GM18498 (cell line): ENCODE results near the gene EVI5L.

Experiments
- ATAC-seq: cut with Tn5 transposase; IDR thresholded peaks from one replicate; pipeline ENCODE4 v1.9.1; 2021; ENCODE audit warnings: mild to moderate bottlenecking, moderate library complexity; ENCODE audit not compliant: unreplicated experiment

Gene EVI5L

DNA sequence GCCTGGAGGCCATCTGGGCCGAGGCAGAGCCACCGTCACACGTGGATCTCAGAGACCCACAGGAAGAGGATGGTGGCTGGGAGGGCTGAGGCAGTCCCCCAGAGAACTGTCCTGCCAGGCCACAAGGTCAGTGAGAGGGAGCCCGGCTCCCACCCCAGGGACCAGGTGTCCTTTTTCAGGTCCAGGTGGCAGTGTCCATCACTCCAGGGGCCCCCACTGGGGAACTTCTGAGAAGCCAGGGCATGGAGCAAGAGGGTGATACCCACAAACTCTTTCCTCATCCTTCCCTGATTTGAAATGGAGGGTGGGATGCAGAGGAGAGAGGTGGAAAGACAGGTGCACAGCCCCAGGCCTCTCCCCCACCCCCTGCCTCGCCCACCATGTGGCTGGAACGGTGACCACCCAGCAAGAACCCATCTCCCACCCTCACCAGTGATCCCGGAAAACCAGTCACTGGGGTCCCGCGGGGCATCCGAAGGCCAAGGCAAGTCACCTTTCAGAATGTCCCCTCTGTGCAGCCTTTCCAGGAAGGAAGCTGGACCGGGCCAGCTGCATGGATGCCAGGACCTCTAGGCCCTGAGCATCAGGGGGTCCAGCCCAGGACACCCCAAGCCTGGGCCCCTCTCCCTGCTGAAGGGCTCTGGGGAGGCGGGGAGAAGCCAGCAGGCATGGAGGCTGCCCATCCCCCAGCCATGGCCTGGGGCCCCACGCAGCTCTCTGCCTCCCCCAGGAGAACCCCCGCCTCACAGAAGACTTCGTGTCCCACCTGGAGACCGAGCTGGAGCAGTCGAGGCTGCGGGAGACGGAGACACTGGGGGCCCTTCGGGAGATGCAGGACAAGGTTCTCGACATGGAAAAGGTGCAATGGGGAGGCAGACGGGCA, 30.1 kb downstream of the EVI5L start:
- ATAC-seq = no peak

DNA sequence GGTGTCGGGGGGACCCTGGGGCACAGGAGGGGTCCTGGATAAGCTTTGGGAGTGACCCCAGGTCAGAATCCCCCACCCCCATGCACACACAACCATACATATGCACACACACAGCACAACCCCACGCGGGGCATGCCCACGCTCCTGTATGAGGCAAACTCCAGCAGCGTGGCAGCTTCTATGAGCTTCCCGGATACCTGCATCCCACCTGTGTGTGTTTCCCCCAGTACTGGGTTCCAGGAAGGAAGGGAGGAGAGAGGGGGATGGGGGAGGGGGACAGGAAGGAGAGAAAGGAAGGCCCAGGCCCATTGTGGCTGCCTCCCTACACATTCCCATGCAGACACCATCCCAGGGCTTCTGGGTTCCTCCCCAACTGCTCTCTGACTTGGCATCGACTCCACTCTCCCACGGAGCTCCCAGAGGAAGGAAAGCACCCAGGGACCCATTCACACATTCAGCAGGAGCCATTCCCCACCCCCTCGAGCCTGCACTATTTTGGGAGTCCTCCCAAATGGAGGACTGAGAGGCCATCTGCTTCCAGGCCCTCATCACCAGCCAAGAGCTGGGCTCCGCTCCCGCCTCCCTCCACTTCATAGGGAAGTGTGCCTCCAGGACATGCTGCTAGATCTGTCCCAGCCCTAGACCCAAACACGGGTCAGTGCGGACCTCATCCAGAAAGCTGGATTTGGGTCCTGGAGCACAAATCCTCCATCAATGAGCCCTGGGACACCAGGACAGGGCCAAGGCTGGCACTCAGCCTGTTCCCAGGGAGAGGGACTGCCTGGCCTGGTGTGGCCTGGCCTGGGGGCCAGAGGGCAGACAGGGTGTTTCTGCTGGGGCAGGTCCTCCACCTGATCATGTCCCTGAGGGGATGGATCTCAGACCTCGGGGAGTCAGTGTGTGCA, 30.9 kb downstream of the EVI5L start:
- no peak for ATAC-seq

DNA sequence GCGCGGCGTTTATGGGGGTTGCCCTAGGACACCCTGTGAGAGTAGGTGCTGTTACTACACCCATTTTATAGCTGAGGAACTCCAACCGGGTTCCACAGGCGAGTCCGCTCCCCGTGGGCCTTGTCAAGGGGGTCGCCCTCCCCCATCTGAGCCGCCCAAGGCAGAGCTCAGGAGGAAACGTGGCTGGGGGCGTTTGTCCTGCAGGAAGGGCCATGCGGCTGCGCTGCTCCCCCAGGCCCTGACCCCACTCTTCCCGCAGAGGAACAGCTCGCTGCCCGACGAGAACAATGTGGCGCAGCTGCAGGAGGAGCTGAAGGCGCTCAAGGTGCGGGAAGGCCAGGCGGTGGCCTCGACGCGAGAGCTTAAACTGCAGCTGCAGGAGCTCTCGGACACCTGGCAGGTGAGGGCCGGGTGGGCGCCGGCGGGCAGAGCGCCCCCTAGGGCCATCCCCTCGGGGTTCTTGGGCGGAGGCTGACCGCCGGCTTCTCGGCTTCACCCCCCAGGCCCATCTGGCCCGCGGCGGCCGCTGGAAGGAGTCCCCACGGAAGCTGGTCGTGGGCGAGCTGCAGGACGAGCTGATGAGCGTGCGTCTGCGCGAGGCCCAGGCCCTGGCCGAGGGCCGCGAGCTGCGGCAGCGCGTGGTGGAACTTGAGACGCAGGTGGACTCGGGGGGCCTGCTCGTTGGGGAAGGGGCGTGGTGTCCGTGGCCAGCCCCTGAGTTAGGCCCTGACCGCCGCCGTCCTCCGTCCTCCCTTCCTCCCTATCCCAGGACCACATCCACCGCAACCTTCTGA, 31.8 kb downstream of the EVI5L start:
- ATAC-seq = no peak

DNA sequence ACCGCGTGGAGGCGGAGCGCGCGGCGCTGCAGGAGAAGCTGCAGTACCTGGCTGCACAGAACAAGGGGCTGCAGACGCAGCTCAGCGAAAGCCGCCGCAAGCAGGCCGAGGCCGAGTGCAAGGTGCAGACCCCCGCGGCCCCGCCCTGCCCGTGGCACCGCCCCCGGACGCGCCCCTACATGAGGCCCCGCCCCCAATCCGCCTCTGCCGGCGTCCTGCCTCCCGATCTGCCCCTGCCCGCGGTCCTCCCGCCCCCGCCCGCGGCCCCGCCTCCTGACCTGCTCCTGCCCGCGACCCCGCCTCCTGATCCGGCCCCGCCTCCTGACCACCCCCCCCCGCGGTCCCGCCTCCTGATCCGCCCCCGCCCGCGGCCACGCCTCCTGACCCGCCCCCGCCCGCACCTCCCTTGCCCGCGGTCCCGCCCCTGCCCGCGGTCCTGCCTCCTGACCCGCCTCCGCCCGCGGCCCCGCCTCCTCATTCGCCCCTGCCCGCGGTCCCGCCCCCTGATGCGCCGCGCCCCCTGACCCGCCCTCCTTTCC, 32.5 kb downstream of the EVI5L start:
- no peak for ATAC-seq

DNA sequence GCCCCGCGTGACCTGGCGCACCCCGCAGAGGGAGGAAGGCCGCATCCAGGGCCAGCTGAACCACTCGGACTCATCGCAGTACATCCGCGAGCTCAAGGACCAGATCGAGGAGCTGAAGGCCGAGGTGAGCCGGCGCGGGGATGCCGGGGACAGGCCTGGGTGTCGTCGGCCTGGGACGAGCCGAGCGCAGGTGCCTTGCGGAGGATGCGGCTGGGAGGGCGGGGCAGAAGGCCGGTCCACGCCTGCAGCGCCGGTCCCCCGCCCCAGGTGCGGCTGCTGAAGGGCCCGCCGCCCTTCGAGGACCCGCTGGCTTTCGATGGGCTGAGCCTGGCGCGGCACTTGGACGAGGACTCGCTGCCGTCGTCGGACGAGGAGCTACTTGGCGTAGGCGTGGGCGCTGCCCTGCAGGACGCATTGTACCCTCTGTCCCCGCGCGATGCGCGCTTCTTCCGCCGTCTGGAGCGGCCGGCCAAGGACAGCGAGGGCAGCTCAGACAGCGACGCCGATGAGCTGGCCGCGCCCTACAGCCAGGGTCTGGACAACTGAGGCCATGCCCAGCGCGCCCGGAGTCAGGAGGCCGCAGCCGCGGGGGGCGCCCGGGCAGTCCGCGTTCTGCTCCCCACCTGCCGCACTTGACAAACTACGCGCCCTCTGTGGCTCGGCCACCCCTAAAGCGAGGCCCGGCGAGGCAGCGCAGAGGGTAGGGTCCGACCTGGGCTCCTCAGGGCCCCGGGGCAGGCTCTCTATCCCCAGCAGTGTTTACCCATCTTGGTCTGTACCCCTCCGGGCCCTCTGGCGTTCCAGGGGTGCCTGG, 33.3 kb downstream of the EVI5L start:
- ATAC-seq = no peak

DNA sequence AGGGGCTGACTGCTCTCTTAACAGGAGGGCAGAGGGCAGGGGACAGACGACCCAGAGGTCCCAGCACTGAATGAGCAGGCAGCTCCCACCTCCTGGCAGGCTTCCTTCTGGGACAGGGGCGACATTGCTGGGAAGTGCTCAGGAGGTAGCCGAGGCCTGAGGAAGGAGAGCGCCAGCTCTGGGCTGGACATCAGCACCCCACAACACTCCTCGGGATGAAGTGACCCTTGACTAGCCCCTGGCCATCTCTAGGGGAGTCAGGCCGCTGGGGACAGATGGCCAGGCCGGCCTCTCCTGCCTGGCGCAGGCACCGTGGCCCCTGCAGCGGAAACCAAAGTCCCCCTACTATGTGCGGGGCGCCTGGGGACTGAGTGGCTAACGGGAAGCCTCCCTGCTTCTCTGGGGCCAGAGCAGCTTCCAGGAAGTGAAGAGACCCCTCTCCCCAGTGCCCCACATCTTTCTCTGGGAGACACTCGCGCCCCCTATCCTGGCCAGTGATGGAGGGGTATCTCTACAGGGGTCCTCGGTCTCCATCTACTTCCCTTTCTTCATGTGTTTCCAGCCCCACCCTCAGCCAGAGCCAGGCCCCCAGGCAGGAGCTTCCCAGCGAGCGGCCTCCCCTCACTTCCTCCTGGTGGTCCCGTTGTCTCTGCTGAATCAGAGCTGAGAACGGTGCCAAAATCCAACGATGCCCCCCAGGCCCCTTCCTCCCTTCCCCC, 34.1 kb downstream of the EVI5L start:
- no peak for ATAC-seq

DNA sequence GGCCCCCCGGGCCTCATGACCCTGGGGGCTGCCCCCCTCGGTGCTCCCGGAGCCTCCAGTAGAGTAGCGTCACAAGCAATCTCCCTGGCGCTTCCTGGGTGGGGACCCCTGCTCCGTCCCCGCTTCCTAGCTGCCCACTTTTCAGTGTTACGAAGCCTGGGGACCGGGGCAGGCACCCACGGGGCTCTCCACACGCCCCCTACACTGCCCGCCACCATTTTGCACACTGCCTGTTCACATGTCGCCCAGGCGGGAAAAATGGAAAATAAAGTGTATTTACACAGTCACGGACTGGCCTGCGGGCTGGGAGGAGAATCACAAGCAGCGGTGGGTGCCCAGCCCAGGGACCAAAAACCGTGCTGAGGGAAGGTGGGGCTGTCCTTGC, 34.7 kb downstream of the EVI5L start:
- ATAC-seq = no peak

DNA sequence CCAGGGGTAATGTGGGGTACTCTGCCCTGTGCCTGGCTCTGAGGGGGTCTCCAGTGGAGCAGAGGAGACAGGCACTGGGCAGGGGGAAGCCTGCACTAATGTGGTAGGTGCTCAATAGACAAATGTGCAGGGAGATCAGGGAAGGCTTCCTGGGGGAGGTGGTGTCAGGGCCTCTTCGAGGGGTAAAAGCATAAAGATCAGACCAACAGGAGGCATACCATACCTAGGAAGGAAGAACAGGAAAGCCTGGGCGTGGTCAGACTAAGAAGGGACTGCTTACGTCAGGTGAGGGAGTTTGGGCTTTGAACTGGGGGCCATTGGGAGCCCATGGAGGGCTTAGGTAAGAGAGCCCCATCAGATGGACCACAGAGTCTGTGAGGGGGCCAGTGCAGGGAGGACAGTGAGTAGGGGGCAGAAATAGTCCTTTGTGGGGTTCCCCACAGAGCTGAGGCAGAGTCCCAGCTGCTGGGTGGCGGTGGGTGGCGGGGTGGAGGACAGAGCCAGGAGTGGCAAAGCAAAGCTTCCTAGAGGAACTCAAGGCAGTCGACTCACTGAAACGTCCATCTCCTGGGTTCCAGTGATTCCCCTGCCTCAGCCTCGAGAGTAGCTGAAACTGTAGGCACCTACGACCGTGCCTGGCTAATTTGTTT, 35.4 kb downstream of the EVI5L start:
- ATAC-seq = no peak

DNA sequence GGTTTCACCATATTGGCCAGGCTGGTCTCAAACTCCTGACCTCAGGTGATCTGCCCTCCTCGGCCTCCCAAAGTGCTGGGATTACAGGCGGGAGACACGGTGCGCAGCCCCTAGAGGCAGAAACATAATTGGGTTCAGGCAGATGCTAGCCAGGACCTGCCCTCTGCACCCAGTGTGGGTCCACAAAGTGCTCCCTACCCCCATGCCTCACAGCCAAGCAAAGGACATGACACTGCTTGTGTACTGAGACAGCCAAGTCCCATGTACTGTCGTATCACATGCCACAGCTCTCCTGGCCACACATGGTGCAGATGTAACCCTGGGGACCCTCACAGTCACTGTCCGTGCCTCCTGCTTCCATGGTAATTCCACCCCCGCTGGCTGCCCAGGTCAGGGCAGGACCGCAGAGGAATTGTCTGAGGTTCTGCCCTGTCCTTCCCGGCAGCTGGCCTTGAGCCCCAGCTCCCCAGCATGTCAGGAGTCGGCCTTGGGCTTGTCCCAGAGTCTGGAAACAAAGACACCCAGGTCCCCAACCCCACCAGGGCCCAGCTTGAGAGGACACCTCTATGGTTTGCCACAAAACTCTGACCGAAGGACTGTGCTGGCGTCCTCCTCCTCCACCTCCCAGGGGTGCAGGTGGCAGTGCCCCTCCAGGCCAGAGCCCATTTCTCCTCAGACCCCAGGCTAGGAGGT, 36.5 kb downstream of the EVI5L start:
- no peak for ATAC-seq

DNA sequence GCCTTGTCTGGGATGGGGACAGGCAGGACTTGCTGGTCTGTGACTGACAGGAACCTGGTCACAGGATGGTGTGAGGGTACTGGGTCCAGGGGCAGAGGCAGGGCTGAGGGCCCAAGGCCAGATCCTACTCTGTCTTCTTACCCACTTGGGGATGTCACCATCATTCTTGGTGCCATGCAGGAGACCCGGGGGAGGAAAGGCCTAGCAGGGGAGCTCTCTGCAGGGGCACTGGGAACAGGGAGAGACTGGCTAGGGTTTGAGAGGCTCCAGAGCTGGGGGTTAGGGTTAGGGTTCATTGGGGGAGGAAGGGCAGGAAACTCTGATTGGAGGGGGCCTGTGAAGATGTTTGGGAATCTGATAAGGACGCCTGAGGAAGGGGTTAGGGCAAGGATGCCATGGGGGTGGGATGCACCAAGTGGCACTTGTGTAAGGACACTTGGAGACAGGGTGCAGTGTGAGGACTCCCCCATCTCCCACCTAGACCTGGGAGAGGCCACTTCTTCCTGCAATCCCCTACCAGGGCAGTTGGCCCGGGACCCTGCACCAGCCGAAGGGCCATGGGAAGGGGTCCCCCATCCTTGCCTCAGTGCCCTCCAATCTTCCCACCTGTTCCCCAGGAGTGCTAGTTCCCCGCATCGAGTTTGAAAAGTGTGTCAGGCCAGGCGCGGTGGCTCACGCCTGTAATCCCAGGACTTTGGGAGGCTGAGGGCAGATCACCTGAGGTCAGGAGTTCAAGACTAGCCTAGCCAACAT, 37.2 kb downstream of the EVI5L start:
- no peak for ATAC-seq

DNA sequence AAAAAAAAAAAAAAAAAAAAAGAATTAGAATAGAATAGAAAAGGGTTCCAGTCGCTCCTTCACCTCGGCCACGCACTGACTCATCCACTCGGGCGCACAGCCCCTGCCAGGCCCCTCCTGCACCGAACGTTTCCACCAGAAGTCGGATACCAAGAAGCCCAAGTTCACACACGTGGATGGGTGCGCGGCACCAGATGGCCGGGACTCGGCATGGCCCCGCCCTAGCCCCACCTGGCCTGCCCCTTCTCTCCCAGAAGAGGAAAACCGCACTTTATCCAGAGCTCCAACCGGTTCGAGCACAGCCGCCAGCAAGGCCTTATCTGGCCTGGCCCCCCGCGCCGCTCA, 38.3 kb downstream of the EVI5L start:
- ATAC-seq = no peak

DNA sequence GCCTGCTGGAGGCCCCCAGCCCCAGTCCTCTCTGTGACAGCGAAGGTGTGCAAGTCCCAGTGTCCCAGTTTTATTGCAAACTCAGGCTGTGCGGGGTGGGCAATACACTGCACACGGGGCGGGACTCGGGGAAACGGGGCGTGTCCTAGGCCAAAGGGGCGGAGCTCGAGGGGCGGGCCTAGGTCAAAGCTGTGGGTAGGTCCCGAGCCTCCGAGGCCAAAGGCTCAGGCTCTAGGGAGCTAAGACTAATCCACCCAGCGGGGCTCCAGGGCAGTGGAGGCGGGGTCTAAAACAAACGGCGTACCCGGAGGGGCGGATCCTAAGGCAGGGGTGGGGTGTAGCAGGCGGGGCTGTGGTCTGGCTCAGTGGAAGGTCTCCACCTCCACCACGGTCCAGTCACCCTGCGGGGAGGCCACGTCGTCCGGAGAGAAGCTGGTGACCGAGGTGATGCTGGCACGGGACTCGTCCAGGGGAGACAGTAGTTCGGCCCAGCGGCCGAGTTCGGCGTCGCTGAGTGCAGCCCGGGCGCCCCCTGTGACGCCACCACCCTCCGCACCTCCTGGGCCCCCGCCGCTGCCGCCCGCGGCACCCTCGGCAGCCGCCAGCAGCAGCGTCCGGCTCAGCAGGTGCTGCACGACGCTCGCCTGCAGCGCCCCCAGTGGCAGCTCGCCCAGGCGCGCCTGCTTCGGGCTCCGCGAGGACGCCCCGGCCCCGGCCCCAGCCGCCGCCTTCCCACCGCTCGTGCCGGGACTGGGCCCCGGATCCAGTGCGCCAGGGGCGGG, 38.8 kb downstream of the EVI5L start:
- ATAC-seq = peak; percentile 71

DNA sequence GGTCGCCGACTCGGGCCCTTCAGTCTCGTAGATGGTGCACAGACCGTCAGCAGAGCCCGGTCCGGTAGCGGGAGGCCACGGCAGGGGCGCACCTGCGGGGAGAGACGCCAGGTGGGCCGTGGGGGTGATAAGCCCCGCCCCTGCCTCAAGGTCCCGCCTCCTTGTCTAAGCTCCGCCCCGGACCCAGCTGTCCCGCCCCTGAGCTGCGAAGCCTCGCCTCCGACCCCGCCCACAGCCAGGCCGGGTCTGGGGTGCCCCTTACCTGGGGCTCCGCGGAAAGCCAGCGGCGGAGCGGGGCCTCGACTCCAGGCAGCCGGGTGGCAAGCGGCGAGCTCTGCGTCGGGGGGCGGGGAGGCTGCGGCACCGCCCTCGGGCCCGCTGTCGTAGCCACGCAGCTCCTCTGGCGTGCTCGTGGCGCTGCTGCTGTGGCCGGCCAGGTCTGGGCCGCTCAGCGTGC, 39.5 kb downstream of the EVI5L start:
- ATAC-seq = peak; percentile 59

DNA sequence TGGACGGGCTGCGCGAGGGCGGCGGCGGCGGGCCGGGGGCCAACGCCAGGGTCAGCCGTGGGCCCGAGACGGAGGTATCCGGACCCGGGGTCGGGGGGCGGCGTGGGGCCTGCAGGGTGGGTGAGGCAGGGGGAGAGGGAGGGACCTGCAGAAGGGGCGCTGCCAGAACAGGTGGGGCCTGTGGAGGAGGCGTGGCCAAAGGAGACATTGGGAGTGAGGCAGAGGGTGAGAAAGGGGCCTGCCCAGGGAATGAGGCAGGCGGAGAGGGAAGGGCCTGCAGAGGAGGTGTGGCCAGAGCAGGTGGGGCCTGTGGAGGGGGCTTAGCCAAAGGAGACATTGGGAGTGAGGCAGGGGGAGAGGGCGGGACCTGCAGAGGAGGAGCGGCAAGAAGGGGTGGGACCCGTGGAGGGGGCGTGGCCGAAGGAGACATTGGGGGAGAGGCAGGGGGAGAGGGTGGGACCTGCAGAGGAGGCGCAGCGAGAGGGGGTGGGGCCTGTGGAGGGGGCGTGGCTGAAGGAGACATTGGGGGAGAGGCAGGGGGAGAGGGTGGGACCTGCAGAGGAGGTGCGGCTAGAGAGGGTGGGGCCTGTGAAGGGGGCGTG, 40.0 kb downstream of the EVI5L start:
- ATAC-seq = peak; percentile 3

DNA sequence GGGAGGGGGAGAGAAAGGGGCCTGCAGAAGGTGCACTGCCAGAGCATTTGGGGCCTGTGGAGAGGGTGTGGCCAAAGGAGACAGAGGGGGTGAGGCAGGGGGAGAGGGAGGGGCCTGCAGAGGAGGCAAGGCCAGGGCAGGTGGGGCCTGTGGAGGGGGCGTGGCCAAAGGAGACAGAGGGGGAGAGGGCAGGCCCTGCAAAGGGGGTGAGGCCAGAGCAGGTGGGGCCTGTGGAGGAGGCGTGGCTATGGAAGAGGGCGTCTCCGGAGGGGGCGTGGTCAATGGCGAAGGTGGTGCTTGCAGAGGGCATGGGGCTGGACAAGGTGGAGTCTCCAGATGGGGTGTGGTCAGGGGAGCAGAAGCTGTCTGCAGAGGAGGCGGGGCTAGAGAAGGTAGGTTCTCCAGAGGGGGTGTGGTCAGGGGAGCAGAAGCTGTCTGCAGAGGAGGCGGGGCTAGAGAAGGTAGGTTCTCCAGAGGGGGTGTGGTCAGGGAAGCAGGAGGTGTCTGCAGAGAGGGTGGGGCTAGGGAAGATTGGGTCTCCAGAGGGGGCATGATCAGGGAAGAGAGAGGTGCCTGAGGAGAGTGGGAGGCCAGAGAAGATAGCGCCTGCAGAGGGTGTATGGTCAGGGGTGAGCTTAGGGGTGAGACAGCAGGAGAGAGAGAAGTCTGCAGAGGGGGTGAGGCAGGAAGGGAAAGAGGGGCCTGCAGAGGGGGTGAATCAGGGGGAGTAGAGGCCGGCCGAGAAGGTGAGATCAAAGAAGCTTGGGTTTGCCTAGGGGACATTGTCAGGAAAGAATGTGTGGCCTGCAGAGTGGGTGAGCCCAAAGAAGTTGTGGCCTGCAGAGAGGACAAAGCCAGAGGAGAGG, 40.8 kb downstream of the EVI5L start:
- ATAC-seq = no peak
